A673 (cell line): Measurements from ENCODE around the gene MATK. TPM values are rescaled to one million over a fixed set of nuclear protein-coding genes. Genes with fewer than 3 reads are reported as not detected.
A peak's percentile ranks its signal among the peaks of the same experiment; 100 is the strongest.

Source experiments
- BruUV-seq: library from RNA; stranded (reverse); fragments of 400-500 nt; replicated peaks from 2 replicates; lab custom pipeline; 2021; lab: Mats Ljungman, UMichigan
- CTCF ChIA-PET: fragments of 300-600 bp; sonication (Branson Sonifier 250); formaldehyde crosslinking; loops from one replicate; lab custom pipeline; 2022; ENCODE audit warnings: antibody characterized with exemption; lab: Charles Lee
- POLR2A ChIA-PET: fragments of 300-600 bp; sonication (Branson Sonifier 250); formaldehyde crosslinking; loops from one replicate; lab custom pipeline; 2022; ENCODE audit warnings: antibody characterized with exemption; ENCODE audit not compliant: low non-redundant PET; lab: Charles Lee
- DNase-seq: peaks from one replicate; pipeline ENCODE4 v3.0.0-alpha.2; 2015; ENCODE audit warnings: low spot score
- H3K27ac ChIP-seq: fragments of 200-600 bp; sonication (generic); 2 replicates; pipeline ENCODE4 v1.5.1; 2016; ENCODE audit warnings: mixed run types, low read depth, mild to moderate bottlenecking, mixed read lengths, antibody characterized with exemption, low read length; ENCODE audit not compliant: poor library complexity, severe bottlenecking
- H3K27me3 ChIP-seq: fragments of 200-600 bp; sonication (generic); replicated peaks from 2 replicates; pipeline ENCODE4 v1.6.1; 2017; ENCODE audit warnings: mixed run types, low read depth, mild to moderate bottlenecking, mixed read lengths, antibody characterized with exemption, low read length; ENCODE audit not compliant: insufficient read depth, poor library complexity
- H3K36me3 ChIP-seq: fragments of 200-600 bp; sonication (generic); 2 replicates; pipeline ENCODE4 v1.6.1; 2016; ENCODE audit warnings: mixed run types, mild to moderate bottlenecking, mixed read lengths, antibody characterized with exemption, low read length; ENCODE audit not compliant: insufficient read depth, poor library complexity, severe bottlenecking
- H3K4me1 ChIP-seq: fragments of 200-600 bp; sonication (generic); 2 replicates; pipeline ENCODE4 v1.6.1; 2017; ENCODE audit warnings: mixed run types, mild to moderate bottlenecking, mixed read lengths, antibody characterized with exemption, low read length; ENCODE audit not compliant: insufficient read depth, poor library complexity, severe bottlenecking
- H3K4me3 ChIP-seq: fragments of 200-600 bp; sonication (generic); 2 replicates; pipeline ENCODE4 v1.5.1; 2016; ENCODE audit warnings: low read depth, mixed run types, mild to moderate bottlenecking, mixed read lengths, low read length; ENCODE audit not compliant: poor library complexity, severe bottlenecking
- H3K9me3 ChIP-seq: fragments of 200-600 bp; sonication (generic); 2 replicates; pipeline ENCODE4 v1.6.1; 2016; ENCODE audit warnings: mixed run types, low read depth, mild to moderate bottlenecking, mixed read lengths, antibody characterized with exemption, low read length; ENCODE audit not compliant: poor library complexity, severe bottlenecking
- CTCF ChIP-seq: fragments of 300-800, 200-600 bp; sonication (generic); conservative IDR thresholded peaks from 2 replicates; pipeline ENCODE4 v1.5.1; 2017; ENCODE audit warnings: low read depth, mild to moderate bottlenecking, antibody characterized with exemption, low read length, moderate library complexity, mixed read lengths
- EZH2 ChIP-seq: fragments of 200-600 bp; sonication (generic); IDR thresholded peaks from 2 replicates; pipeline ENCODE4 v1.6.1; 2017; ENCODE audit warnings: borderline replicate concordance, low read depth, mild to moderate bottlenecking, mixed read lengths, antibody characterized with exemption, low read length; ENCODE audit not compliant: poor library complexity, severe bottlenecking
- intact Hi-C: fragments of 100-400 bp; cut with micrococcal nuclease; formaldehyde crosslinking; loops from one replicate; pipeline ENCODE4 v1.10.0; 2022; ENCODE audit not compliant: unreplicated experiment
- total RNA-seq: library from RNA; stranded (reverse); gene quantifications from 2 replicates; pipeline ENCODE4 v1.2.3, GENCODE V29; 2021

MATK gene
- total RNA-seq, 1 experiment from 2014 or later, result 2.0 TPM

DNA sequence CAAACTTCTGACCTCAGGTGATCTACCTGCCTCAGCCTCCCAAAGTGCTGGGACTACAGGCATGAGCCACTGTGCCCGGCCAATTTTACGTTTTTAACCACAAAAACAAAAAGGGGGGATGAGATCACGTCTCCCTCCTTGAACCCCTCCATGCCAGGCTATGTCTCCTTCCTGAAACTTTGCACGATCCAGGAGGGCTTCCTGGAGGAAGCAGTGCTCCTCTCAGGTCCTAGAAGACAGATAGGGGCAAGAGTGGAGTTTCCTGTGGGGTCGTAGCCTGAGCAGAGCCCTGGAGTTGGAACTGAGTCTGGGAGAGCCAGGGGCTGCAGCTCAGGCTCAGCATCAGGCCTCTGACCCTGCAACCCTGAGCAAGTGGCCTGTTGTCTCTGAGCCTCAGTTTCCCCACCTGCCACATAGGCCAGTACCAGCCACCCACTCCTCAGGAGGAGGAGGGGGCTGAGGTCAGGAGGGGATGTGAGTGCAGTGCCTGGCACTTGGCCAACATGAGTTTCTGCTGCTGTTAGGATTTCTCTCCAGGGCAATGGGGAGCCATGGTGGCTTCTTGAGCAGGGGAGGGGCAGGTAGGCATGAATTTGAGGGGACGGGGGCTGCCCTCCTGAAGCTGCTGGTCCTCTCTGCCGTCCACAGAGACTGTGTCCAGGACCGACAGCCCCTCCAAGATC, 40.7 kb downstream of the MATK start:
- no peaks in the 10 kb centered on the region for H3K27me3 ChIP-seq
- no peaks in the 10 kb centered on the region for H3K4me1 ChIP-seq
- DNase-seq, result no peak
- no peaks in the 10 kb centered on the region for H3K9me3 ChIP-seq
- no peak overlapping the region for H3K4me3 ChIP-seq
- no peak overlapping the region for H3K27ac ChIP-seq
- peaks cover 5% of the 10 kb centered on the region for H3K36me3 ChIP-seq
- intact Hi-C loops, result no loop called here
- ChIA-PET POLR2A (no interaction called here), CTCF (no interaction called here)
- no peak for TF ChIP-seq EZH2
- no peak for TF ChIP-seq CTCF
- no TSS peak for BruUV-seq

DNA sequence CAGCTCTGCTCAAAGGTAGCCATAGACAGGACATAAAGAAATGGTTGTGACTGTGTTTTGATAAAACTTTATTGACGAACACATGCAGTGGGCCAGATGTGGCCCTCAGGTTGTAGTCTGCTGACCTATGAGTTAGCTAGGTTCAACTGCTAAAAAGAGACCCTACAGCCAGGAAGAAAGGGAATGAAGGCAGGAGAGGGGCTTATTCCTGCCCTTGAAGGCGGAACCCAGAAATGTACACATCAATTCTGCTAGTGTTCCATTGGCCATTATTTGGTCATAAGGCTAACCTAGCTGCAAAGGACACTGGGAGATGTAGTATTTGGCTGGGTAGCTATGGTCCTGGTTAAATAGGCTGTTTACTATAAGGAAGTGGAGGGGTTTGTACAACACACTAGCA, 42.7 kb downstream of the MATK start:
- Histone ChIP-seq H3K4me3 (no peak overlapping the region), H3K9me3 (no peaks in the 10 kb centered on the region), H3K27ac (no peak overlapping the region), H3K27me3 (no peaks in the 10 kb centered on the region), H3K36me3 (no peaks in the 10 kb centered on the region), H3K4me1 (no peaks in the 10 kb centered on the region)
- intact Hi-C loops, result no loop called here
- DNase-seq, result peak; percentile 51
- ChIA-PET POLR2A (no interaction called here), CTCF (no interaction called here)
- TF ChIP-seq CTCF, result no peak
- no peak for TF ChIP-seq EZH2
- no TSS peak for BruUV-seq

- ChIA-PET CTCF (no interaction called here), POLR2A (no interaction called here)
- Histone ChIP-seq H3K27ac (no peak overlapping the region), H3K4me3 (no peak overlapping the region), H3K27me3 (no peaks in the 10 kb centered on the region), H3K4me1 (no peaks in the 10 kb centered on the region), H3K36me3 (no peaks in the 10 kb centered on the region), H3K9me3 (no peaks in the 10 kb centered on the region)
- TF ChIP-seq EZH2 (no peak), CTCF (no peak)
- no TSS peak for BruUV-seq
- intact Hi-C loops, result no loop called here
- DNase-seq, result no peak
Measured at GRCh38 chr19:3740431-3740830, 45.8 kb downstream of the MATK start.
